Hindlimb muscle (tissue), 1 donor: ENCODE results near the gene PTCD1. TPM values are rescaled to one million over a fixed set of nuclear protein-coding genes. Genes with fewer than 3 reads are reported as not detected.

ENCODE experiments used
- DNase-seq: peaks from one replicate; pipeline ENCODE4 v3.0.0-alpha.2; 2013
- polyA plus RNA-seq: library from polyadenylated mRNA; unstranded; fragments of 120-200 nt; gene quantifications from one replicate; pipeline ENCODE4 v1.2.1, GENCODE V29; 2013; ENCODE audit not compliant: insufficient read length

The PTCD1 gene
- polyA plus RNA-seq, 1 donor: 3.8 TPM

DNA sequence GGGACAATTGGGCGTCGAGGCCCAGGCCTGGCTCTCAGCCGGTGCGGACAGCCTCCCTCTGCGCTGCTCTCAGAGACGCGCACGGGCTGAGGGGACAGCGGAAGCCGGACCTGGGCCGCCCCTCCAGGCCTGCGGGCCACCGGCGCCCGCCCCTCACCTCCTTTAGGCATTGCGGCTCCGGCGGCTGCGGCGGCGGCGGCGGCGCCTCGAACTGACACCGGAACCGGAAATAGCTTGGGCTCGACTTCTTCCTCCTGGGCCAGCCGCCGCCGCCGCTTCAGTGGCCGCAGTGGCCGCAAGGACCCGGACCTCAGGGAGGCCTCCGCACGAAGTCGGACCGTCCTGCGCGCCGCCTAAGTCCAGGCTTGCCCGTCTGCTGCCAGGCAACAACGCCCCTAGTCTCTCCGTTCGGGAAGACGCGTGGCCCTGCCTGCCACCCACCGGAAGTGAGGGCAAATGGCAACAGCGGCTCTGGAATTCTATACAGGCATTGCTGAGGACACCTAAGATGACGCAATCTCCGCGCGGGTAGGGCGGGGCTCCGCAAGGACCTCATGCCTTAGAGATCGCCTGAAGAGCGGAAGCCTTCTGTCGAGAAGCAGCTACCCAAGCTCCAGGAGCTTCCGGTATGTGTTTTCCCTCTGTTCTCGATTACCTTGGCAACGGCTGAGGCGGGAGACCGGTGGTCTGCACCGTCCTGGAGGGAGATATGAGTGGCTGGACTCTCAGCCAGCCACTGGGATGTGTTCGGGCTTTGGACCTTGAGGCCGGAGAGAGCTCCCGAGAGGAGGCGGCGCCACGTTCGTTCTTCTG, 30.0 kb downstream of the PTCD1 start, which contains the start of the genes BUD31 and PDAP1:
BUD31 (plus strand) TSS at position 591 of the 813 bp plus-strand sequence. CDS start 2,124 bp downstream, outside the sequence.
PDAP1 (minus strand) TSS at position 219 of the 813 bp plus-strand sequence; CDS start at position 170, 49 bp downstream.
- DNase-seq: peak; percentile 93

DNA sequence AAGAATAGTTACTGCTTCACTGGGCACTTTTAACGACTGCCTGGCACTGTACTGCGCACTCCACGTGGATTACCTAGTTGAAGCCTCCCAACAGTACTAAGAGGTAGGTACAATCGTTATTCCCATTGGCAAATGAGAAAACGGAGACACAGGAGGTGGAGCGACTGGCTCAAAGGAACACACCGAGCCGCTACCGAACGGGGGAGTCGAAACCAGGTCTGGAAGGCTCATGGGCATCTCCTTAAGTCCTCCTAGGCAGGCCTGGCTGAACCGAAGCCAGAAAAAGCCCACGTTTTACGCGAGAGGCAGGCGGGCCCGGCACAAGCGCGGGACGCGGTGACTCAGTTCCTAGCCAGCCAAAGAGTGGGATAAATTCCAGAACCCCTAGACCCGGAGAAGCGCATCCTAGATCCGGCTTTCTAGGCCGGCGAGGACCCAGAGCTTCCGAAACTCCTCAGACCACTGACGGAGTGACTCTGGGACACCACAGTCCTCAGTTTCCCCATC, 30.7 kb downstream of the PTCD1 start:
- DNase-seq: peak; percentile 50

DNA sequence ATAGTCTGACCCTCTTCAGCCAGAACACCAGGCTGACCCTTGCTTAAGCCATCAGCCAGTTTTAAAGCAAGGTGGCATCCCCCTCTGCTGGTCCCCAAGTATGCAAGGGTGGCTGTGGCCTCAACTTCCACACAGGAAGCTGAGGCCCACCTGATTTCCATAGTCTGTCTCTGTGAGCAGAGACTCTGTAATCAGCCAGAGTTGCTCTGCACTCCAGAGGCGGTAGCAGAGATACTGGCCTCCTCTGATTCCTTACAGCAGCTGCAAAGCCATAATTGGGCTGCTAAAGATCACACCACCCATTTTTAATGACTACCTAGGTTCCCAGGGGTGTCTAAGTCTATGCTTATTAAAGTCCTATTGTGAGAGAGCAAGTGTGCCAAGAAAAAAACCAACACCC, 32.0 kb downstream of the PTCD1 start:
- DNase-seq: no peak

DNA sequence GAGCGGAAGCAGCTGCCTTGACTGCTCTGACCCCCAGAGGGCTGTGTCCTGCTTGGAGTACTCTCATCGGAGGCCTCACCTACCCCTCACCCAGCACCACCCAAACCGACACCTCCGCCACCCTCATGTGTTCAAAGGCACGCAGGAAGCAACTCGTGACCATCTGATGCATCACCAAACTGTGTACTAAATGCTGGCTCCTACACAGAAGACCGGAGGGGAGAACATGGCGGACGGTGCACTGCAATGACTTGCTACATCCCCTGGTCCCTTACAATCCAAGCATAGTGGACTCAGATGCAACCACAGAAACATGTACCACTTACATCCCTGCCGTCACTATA, 33.6 kb downstream of the PTCD1 start:
- no peak for DNase-seq

DNA sequence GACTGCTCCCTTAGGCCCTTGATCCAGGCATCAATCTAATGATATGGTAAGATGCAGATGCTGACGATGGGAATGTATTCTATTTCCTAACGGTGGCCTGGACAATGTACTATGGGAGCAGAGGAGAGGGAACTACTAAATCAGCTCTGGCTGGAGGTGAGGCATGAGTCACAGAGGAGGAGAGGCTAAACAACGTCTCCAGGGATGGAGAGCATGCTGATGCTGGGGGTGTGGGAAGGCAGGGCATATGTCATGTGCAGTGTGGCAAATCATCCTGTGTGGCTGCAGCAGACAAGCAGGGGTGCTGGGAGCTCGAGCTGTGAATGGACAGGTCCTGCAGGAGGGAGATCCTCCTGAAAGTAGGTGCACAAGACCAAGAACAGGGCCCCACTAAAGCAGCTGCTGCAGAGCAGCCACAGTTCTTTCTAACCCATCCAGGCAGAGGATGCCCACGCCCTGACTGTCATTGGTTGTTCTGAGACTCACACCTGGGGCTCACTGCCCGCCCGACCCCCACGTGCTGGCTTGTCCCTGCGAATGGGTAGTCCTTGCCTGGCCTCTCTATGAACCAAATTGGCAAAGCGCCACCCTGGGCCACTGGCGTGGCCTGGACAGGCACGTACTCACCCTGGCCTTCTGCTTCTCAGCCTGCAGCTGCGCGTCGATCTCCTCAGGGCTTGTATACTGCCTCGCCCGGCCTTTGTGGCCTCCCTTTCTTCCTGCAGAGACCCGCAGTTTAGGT, 34.2 kb downstream of the PTCD1 start:
- no peak for DNase-seq

DNA sequence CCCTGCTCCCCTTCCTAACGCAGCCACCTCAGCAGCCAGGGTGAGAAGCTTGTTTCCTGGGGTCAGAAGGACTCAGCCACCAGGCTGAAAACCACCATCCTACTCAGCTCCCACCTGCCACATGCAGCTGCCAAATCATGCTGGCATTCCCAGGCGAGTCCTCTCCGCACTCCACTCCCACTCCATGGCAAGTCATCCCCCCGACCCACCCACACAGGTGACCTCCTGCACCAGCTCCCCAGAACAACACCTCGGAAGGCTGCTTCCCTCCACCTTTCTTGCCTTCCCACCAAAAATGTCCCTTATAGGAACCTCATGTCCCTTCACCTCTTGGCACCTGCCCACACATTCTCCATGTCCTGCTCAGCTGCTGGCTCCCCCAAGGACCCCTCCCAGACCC, 34.8 kb downstream of the PTCD1 start:
- no peak for DNase-seq

DNA sequence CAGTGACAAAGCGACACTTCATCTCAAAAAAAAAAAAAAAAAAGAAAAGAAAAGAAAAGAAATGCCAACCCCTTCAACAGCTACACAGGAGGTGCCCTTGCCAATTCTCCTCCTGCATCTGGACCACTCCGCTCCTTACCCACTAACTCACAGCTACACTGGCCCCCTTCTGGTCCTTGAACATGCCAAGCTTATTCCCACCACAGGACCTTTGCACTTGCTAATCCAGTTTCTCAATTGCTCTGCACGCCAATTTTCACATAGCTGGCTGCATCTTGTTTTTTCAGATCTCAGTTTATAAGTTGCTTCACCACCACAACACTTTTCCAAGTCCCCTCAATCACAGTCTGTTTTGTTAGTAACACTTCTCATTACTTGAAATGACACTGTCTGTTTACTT, 35.7 kb downstream of the PTCD1 start:
- DNase-seq: no peak

DNA sequence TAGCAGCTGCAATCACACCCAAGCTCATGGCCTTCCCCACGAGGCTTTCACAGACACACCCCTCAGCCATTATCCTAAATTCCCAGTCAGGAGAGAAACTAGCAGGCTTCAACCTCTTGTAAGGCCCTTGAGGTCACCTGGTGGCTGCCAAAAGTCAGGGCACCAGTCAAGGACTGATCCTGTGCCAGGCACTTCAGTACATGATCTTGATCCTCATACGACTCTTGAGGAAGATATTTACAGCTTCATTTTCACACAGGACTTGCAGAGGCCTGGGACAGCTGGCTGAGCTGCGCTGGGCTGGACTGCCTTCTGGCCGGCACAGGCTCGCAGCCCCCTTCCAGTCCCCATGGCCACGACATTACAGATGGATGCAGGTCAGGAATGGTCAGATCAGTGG, 39.0 kb downstream of the PTCD1 start:
- no peak for DNase-seq

DNA sequence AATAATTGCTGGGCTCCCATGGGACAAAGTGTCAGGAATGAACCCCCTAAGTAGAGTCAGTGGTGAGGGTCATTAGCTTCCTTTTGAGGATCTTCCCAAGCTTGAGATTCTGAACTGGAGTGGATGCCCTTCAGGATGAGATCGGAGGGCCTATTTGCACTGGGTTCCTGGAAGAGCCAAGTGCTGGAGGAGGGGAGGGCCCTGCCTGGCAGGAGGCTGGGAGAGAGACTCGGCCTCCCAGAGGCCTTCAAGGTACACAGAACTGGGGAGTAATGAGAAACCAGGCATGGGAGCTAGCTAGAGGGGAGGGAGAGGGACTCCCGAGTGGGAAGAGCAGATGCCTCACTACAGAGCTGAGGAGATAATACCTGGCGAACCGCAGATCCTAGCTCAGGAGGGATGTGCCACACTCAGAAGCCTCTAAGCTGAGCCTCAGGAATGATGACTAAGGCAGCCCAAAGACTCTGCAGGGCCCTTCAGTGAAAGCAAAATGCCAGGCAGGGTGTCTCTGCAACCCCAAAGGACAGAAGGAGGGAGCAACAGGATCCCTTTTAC, 39.6 kb downstream of the PTCD1 start:
- DNase-seq: no peak

DNA sequence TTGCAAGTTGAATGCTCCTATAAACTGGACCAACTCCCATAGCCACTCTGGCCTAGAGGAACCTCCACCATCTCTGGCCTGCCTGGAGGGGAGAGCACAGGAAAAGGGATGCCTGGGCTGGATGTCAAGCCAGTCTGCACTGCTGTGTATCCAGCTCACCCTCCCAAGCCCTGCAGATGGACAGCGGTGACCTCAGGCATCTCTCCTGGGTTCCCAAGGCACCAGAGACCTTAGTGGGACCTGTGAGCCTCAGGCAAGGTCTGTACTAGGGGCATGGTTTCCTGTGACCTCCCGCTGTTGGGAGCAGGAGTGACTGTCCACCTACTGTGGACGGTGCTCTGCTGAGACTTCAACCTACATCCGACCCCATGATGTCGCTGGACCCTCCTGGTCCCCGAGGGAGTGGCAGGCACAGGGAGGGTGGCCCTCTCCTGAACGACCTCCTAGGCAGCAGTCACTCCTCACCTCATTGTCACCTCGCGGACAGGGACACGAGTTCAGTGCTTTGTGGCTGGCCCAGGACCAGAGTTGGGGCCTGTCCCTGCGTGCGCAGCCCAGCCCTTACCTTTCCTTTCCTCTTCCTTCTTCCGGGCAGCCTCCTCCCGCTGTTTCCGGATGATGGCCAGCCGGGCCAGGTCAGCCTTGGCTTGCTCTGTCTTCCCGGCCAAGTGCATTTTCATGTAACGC, 41.2 kb downstream of the PTCD1 start:
- DNase-seq: no peak

DNA sequence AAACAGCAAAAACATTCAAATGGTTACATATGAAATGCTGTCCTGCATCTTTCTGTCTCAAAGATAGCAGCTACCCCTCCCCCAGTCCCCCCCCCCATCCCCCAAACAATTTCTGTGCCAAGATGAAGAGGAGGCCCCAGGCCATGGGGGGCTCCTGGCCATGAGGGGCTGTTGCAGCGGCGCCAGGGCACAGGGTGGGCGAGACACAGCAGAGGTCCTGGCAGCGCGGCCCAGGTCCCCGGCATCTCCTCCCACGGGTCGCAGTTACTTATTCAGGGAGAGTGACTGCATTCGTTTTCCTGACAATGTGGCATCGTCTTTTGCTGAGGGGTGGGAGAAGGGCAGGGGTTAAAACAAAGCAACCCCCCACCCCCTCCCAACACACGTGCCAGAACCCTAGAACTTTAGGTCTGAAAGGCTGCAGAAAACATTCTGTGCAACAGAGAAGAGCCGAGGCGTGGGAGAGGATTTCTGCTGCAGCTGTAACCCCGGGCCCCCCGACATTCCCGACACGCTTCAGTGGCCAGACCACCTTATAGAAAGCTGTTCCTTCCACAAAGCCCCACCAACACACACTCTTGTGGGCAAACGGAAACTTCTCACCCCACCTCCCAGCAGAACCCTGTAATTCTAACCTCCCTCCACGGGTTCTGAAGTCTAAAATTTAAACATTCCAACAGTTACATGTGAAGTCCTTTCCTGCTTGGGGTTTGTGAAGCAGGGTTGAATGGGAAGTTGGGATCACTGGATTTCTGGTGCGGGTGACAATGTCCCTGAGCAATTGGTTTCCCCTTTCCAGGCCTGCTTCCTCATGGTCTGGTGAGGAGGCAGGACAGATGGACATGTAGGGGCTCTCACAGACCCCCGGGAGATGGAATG, 41.9 kb downstream of the PTCD1 start:
- no peak for DNase-seq

DNA sequence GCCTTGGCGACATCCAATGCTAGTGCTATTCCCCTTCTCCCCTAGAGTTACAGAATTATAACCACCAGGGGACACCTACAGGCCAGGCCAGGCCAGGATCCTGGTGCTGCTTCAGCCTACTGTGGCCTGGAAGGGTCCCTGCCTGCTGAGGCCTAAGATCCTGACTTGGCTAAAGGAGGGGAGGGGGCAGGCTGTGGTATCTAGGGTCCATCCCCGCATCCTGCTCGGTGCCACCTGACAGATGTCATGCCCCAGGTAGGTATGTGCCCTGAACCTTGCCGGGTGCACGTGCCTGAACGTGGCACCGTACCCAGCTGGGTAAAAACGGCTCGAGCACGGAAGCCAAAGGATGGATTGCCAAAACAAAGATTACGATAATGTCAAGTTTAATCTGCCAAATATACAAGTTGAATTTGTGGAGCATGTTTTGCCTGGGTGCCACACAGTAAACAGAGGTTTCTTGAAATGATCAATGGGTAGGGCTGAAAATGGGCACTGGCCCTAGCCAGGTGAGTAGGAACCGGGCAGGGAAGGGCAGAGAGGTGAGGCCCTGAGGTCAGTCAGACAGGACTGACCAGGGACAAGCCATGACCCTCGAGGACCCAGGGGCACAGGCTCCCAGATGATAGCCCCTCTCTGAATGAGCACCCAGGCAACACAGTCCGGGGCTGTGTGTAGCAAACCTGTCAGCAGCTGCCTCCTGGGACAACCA, 42.8 kb downstream of the PTCD1 start:
- DNase-seq: no peak

DNA sequence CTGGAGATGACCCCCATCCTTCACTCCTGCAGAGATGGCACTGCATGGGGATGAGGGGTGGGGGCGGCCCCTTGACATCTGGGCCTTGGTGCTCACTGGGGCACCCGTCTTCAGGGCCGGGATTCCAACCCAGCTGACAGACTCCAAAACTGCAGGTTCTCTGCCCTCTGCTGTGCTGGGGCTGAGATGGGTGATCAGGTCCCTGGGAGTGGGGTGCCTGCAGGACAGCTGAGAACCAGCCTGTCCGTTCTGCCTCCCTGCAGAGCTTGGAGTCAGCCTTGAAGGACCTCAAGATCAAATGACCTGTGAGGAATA, 44.5 kb downstream of the PTCD1 start:
- no peak for DNase-seq

DNA sequence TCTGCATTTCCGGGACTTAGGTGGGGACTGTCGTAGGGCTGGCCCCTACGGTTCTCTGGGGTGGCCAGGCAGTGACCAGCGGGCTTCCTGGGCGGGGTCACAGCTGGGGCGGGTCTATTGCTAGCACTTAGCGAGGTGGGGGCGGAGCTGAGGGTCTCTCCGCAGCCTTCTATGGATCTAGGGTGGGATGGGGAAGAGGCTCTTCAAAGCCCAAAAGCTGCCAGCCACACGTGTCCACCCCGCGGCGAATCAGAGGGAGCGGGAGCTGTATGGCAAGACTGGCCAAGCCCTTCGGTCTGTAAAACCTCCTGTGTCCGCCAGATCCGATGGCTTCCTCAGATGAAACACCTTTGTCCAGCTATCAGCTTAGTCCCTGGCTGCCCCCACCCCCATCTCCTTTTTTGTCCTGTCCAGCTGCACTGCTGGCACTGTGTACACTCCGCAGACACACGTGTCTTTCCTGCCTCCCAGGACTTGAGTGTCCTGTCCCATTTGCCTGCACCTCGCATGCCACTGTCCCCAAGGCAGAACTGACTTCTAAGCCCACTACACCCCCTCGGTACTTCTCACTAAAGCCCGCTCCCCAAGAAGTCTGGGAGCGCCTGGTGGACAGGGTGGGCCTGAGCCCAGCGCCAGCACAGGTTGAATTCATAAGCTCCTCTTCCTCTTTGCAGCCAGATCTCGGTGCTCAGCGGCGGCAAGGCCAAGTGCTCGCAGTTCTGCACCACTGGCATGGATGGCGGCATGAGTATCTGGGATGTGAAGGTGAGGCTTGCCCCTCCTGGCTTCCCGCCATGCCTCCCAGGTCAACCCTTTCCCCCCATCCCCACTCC, 45.0 kb downstream of the PTCD1 start:
- DNase-seq: no peak

DNA sequence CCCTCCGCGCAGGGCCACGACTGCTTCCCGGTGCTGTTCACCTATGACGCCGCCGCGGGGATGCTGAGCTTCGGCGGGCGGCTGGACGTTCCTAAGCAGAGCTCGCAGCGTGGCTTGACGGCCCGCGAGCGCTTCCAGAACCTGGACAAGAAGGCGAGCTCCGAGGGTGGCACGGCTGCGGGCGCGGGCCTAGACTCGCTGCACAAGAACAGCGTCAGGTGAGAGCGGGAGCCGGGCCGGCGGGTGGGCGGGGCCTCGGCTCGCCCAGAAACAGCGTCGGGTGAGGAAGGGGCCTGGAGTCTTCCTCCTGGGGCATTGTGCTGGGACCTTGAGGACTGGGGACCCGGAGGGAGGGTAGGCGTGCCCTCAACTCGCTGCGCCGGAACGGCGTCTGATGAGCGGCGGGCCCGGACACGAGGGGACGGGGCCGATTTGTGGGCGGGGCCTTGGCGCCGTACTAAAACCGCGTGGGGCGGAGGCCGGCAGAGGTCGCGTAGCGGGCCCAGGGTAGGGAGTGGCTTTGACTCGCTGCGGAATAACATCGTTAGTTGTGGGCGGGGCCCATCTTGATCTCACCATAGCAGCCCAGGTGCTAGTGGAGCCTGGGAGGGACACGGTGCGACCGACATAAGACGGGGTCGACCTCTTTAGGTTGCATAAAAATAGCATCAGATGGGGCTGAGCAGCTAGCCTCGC, 45.8 kb downstream of the PTCD1 start:
- DNase-seq: peak; percentile 66

DNA sequence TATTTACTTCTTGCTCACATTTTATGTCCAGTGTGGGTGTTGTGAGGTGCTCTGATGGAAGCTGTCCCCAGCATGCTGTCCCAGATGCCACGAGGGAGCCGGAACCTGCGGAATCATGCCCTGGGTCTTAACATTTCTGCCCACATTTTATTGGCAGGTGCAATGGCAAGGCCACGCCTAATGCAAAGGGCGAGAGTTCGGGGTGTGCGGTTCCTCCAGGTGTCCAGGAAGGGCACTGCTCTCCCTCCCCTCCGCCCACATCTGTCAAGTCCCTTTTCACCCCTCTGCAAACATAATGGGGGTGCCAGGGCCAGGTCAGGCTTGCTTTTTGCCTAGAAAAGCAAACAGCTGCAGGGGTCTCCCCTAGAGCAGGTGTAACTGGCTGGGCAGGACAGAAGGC, 46.6 kb downstream of the PTCD1 start:
- DNase-seq: no peak

DNA sequence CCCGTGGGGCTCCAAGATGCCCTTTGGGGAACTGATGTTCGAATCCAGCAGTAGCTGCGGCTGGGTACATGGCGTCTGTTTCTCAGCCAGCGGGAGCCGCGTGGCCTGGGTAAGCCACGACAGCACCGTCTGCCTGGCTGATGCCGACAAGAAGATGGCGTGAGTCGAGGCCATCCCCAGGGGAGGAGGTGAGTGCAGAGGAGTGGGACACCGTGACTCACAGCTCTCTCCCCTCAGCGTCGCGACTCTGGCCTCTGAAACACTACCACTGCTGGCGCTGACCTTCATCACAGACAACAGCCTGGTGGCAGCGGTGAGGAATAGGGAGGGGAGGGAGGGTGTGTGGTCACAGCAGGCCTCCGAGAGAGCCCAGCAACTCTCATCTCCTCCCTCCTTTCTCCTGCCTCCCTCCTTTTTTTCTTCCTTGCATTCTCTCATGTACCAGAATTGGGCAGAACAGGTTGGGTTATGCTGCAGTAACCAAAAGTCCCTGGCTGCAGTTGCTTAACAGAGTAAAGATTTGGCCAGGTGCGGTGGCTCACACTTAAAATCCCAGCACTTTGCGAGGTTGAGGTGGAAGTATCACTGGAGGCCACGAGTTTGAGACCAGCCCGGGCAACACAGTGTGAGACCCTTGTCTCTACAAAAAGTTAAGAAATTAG, 47.5 kb downstream of the PTCD1 start:
- no peak for DNase-seq

DNA sequence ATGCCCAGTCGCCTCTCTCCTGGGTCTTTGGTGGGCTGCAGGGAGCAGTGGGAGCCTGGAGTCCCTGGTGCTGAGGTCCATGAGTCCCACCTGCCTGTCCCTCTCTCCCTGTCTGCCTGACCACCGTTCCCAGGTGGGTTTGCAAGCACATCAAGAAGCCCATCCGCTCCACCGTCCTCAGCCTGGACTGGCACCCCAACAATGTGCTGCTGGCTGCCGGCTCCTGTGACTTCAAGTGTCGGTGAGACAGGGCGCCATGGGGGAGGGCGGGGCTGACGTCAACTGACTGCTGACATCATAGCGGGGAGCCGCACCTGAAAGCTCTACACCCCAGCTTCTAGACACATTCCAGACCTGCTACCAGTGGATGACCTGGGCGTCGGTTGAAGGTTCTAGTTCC, 48.8 kb downstream of the PTCD1 start:
- no peak for DNase-seq

DNA sequence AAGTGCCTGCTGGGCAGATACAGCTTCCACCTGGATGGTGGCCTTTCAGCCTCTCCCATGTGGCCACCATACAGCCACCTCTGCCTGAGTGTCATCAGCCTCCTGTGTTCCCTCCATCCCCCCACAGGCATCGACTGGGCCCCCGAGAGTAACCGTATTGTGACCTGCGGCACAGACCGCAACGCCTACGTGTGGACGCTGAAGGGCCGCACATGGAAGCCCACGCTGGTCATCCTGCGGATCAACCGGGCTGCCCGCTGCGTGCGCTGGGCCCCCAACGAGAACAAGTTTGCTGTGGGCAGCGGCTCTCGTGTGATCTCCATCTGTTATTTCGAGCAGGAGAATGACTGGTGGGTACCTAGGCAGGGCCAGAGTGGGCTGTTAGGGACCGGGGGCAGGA, 50.7 kb downstream of the PTCD1 start:
- no peak for DNase-seq
